CD14-positive monocyte (primary cell): ENCODE data around the gene PARP11. TPM values are rescaled to one million over a fixed set of nuclear protein-coding genes. Genes with fewer than 3 reads are reported as not detected.

ENCODE experiments used
- DNase-seq, 3 donors: peaks; one replicate each; pipeline ENCODE4 v3.0.0-alpha.2; 2011 to 2022
- H2AFZ ChIP-seq: 2 replicates; pipeline ENCODE4 v1.6.0; 2012; ENCODE audit warnings: mild to moderate bottlenecking, low read depth, low read length, inconsistent platforms; ENCODE audit not compliant: insufficient read depth, poor library complexity, severe bottlenecking
- H3K27ac ChIP-seq, 2 donors: 1 replicate in 1 of 2; 2 replicates in 1 of 2; pipeline ENCODE4 v1.5.1; 2012 to 2013; ENCODE audit warnings: low read length in 2 of 2, control low read depth in 1 of 2, inconsistent platforms in 1 of 2, low read depth in 1 of 2, mild to moderate bottlenecking in 1 of 2
- H3K27me3 ChIP-seq, 2 donors: one replicate each; pipeline versions ENCODE4 v1.6.0 to v1.6.1; 2011 to 2013; ENCODE audit warnings: low read length in 2 of 2; ENCODE audit not compliant: control insufficient read depth in 2 of 2, insufficient read depth in 2 of 2
- H3K36me3 ChIP-seq, 2 donors: replicated peaks in 1 of 2; 1 replicate in 1 of 2; 2 replicates in 1 of 2; pipeline versions ENCODE4 v1.5.1 to v1.6.1; 2012 to 2013; ENCODE audit warnings: low read length in 2 of 2, control low read depth in 1 of 2, inconsistent platforms in 1 of 2, mild to moderate bottlenecking in 1 of 2; ENCODE audit not compliant: insufficient read depth in 2 of 2, control insufficient read depth in 1 of 2
- H3K4me1 ChIP-seq, 2 donors: 1 replicate in 1 of 2; 2 replicates in 1 of 2; pipeline versions ENCODE4 v1.5.1 to v1.6.1; 2012 to 2013; ENCODE audit warnings: low read length in 2 of 2, control low read depth in 1 of 2, inconsistent platforms in 1 of 2, mild to moderate bottlenecking in 1 of 2, moderate library complexity in 1 of 2; ENCODE audit not compliant: insufficient read depth in 2 of 2, control insufficient read depth in 1 of 2
- H3K4me2 ChIP-seq: replicated peaks from 2 replicates; pipeline ENCODE3; 2012; ENCODE audit warnings: low read length, moderate library complexity, mild to moderate bottlenecking; ENCODE audit not compliant: poor library complexity, severe bottlenecking; ENCODE audit errors: extremely low read depth
- H3K4me3 ChIP-seq, 3 experiments: fragments of 200-600 bp in 1 of 3; sonication (generic) in 1 of 3; replicated peaks in 1 of 3; 1 replicate in 2 of 3; 2 replicates in 1 of 3; pipeline ENCODE4 v1.5.1; 2011 to 2013; ENCODE audit warnings: low read length in 3 of 3, mild to moderate bottlenecking in 3 of 3, control low read depth in 2 of 3, low read depth in 2 of 3, inconsistent platforms in 1 of 3, moderate library complexity in 1 of 3
- H3K79me2 ChIP-seq: 2 replicates; pipeline ENCODE4 v1.6.0; 2012; ENCODE audit warnings: mild to moderate bottlenecking, control low read depth, inconsistent platforms, low read length, moderate library complexity; ENCODE audit not compliant: insufficient read depth
- H3K9ac ChIP-seq: 2 replicates; pipeline ENCODE4 v1.6.0; 2017; ENCODE audit warnings: low read length, mild to moderate bottlenecking; ENCODE audit not compliant: insufficient read depth, poor library complexity, severe bottlenecking
- H3K9me3 ChIP-seq, 2 donors: replicated peaks in 1 of 2; 1 replicate in 1 of 2; 2 replicates in 1 of 2; pipeline versions ENCODE4 v1.5.1 to v1.6.1; 2012 to 2013; ENCODE audit warnings: low read length in 2 of 2, control low read depth in 1 of 2; ENCODE audit not compliant: control insufficient read depth in 1 of 2, insufficient read depth in 1 of 2
- H4K20me1 ChIP-seq: 2 replicates; pipeline ENCODE4 v1.6.0; 2012; ENCODE audit warnings: mild to moderate bottlenecking, low read length, control low read depth, moderate library complexity; ENCODE audit not compliant: insufficient read depth
- H3K27ac Mint-ChIP-seq, 7 donors: one replicate each; pipeline ENCODE4 v1.8.0; 2020; ENCODE audit warnings: mild to moderate bottlenecking in 7 of 7, mixed read lengths in 7 of 7, moderate library complexity in 6 of 7, inconsistent platforms in 2 of 7
- H3K27me3 Mint-ChIP-seq, 3 donors: one replicate each; pipeline ENCODE4 v1.8.0; 2021 to 2022; ENCODE audit warnings: low read depth in 3 of 3, mild to moderate bottlenecking in 3 of 3, mixed read lengths in 3 of 3, moderate library complexity in 3 of 3, inconsistent platforms in 1 of 3
- H3K36me3 Mint-ChIP-seq, 2 donors: one replicate each; pipeline ENCODE4 v1.8.0; 2020; ENCODE audit warnings: mixed read lengths in 2 of 2, inconsistent platforms in 1 of 2, mild to moderate bottlenecking in 1 of 2
- H3K4me1 Mint-ChIP-seq: one replicate; pipeline ENCODE4 v1.8.0; 2020; ENCODE audit warnings: mild to moderate bottlenecking, mixed read lengths
- H3K4me3 Mint-ChIP-seq, 2 donors: one replicate each; pipeline ENCODE4 v1.8.0; 2020; ENCODE audit warnings: mild to moderate bottlenecking in 2 of 2, mixed read lengths in 2 of 2, moderate library complexity in 1 of 2
- H3K9me3 Mint-ChIP-seq, 7 donors: one replicate each; pipeline ENCODE4 v1.8.0; 2020 to 2022; ENCODE audit warnings: mixed read lengths in 7 of 7, mild to moderate bottlenecking in 6 of 7, moderate library complexity in 6 of 7, inconsistent platforms in 2 of 7
- CTCF ChIP-seq: fragments of 200-600 bp; IDR thresholded peaks from one replicate; pipeline ENCODE4 v1.8.0; 2022; ENCODE audit warnings: antibody characterized with exemption, mild to moderate bottlenecking
- intact Hi-C, 2 donors: fragments of 100-400 bp; cut with micrococcal nuclease; formaldehyde crosslinking; loops; one replicate each; pipeline versions ENCODE4 v1.15.0 to v1.15.1; 2023
- polyA plus RNA-seq, 3 donors: library from polyadenylated mRNA; depleted of rRNA in 1 of 3; unstranded in 2 of 3; stranded (reverse) in 1 of 3; fragments of 300-500 nt in 2 of 3; fragments of >200 nt in 1 of 3; fragmentation: Illumina TruSeq in 2 of 3; gene quantifications; 1 replicate in 2 of 3; 2 replicates in 1 of 3; pipeline ENCODE4 v1.2.3, GENCODE V29; 2012 to 2021

The PARP11 gene
- polyA plus RNA-seq, 3 donors: 3.2 to 6.2 (median 5.4) TPM

GRCh38 chr12:3902921-3903320, 29.7 kb upstream of the PARP11 start:
- no peak overlapping the region for H3K4me3 Mint-ChIP-seq
- Histone ChIP-seq H3K9me3 (no peaks in the 10 kb centered on the region), H3K36me3 (no peaks in the 10 kb centered on the region), H3K4me3 (no peak overlapping the region), H3K9ac (no peak overlapping the region), H3K27ac (no peak overlapping the region), H3K4me1 (peaks cover 27 to 40% of the 10 kb centered on the region in 2 donors), H4K20me1 (no peaks in the 10 kb centered on the region), H3K4me2 (no peak overlapping the region), H3K79me2 (no peaks in the 10 kb centered on the region), H2AFZ (no peak overlapping the region), H3K27me3 (no peaks in the 10 kb centered on the region)
- no peak overlapping the region for H3K27ac Mint-ChIP-seq
- no peak for DNase-seq
- no peaks in the 10 kb centered on the region for H3K36me3 Mint-ChIP-seq
- no peaks in the 10 kb centered on the region for H3K27me3 Mint-ChIP-seq
- intact Hi-C loops: no loop called here
- TF ChIP-seq CTCF: no peak
- peaks cover 0 to 10% (median 0%) of the 10 kb centered on the region in 7 donors for H3K9me3 Mint-ChIP-seq
- H3K4me1 Mint-ChIP-seq: peaks cover 21% of the 10 kb centered on the region

- H3K9me3 Mint-ChIP-seq: peaks cover 0 to 10% (median 0%) of the 10 kb centered on the region in 7 donors
- no peak for TF ChIP-seq CTCF
- no peak overlapping the region for H2AFZ ChIP-seq
- H3K27me3 Mint-ChIP-seq: no peaks in the 10 kb centered on the region
- no peak overlapping the region for H3K4me3 ChIP-seq
- no peaks in the 10 kb centered on the region for H3K36me3 ChIP-seq
- no peak overlapping the region for H3K27ac Mint-ChIP-seq
- H3K4me3 Mint-ChIP-seq: no peak overlapping the region
- no peak for DNase-seq
- intact Hi-C loops: no loop called here
- no peak overlapping the region for H3K9ac ChIP-seq
- H4K20me1 ChIP-seq: no peaks in the 10 kb centered on the region
- no peaks in the 10 kb centered on the region for H3K27me3 ChIP-seq
- no peak overlapping the region for H3K27ac ChIP-seq
- H3K79me2 ChIP-seq: no peaks in the 10 kb centered on the region
- H3K9me3 ChIP-seq: no peaks in the 10 kb centered on the region
- H3K4me1 ChIP-seq: peaks cover 31 to 42% of the 10 kb centered on the region in 2 donors
- H3K4me1 Mint-ChIP-seq: peaks cover 8% of the 10 kb centered on the region
- no peaks in the 10 kb centered on the region for H3K36me3 Mint-ChIP-seq
- H3K4me2 ChIP-seq: no peak overlapping the region
These were observed 27.9 kb upstream of the PARP11 start for GRCh38 chr12:3901116-3901515.
